H9 (cell line): ENCODE data around the gene CCNI2. TPM values are rescaled to one million over a fixed set of nuclear protein-coding genes. Genes with fewer than 3 reads are reported as not detected.

Experiments used
- DNase-seq: peaks from one replicate; pipeline ENCODE4 v3.0.0-alpha.2; 2017
- H2AFZ ChIP-seq: one replicate; pipeline ENCODE4 v1.6.1; 2013; ENCODE audit warnings: mild to moderate bottlenecking, low read length, control low read depth, moderate library complexity
- H2AK5ac ChIP-seq: 2 replicates; pipeline ENCODE4 v1.6.1; 2013; ENCODE audit warnings: low read length, control low read depth, mixed read lengths; ENCODE audit not compliant: insufficient read length
- H2BK120ac ChIP-seq: one replicate; pipeline ENCODE4 v1.6.1; 2013; ENCODE audit warnings: low read depth, mild to moderate bottlenecking, low read length, control low read depth, inconsistent platforms; ENCODE audit not compliant: poor library complexity, severe bottlenecking
- H2BK12ac ChIP-seq: 2 replicates; pipeline ENCODE4 v1.6.1; 2013; ENCODE audit warnings: low read length, control low read depth, mixed read lengths, low read depth; ENCODE audit not compliant: insufficient read length
- H2BK15ac ChIP-seq: 2 replicates; pipeline ENCODE4 v1.6.1; 2013; ENCODE audit warnings: low read depth, low read length, control low read depth
- H2BK20ac ChIP-seq: one replicate; pipeline ENCODE4 v1.6.1; 2013; ENCODE audit warnings: low read depth, mild to moderate bottlenecking, low read length, control low read depth, inconsistent platforms; ENCODE audit not compliant: poor library complexity, severe bottlenecking
- H2BK5ac ChIP-seq: 2 replicates; pipeline ENCODE4 v1.6.1; 2013; ENCODE audit warnings: low read length, control low read depth, mixed read lengths; ENCODE audit not compliant: insufficient read length
- H3K14ac ChIP-seq: 2 replicates; pipeline ENCODE4 v1.6.1; 2013; ENCODE audit warnings: low read length, control low read depth; ENCODE audit not compliant: insufficient read depth
- H3K18ac ChIP-seq: 2 replicates; pipeline ENCODE4 v1.6.1; 2013; ENCODE audit warnings: low read depth, mild to moderate bottlenecking, mixed read lengths, low read length, control low read depth; ENCODE audit not compliant: insufficient read length
- H3K23ac ChIP-seq: 2 replicates; pipeline ENCODE4 v1.6.1; 2013; ENCODE audit warnings: low read length, control low read depth, mixed read lengths, low read depth; ENCODE audit not compliant: insufficient read length
- H3K23me2 ChIP-seq: 2 replicates; pipeline ENCODE4 v1.6.1; 2013; ENCODE audit warnings: low read depth, mild to moderate bottlenecking, mixed read lengths, low read length, control low read depth; ENCODE audit not compliant: insufficient read length, poor library complexity, severe bottlenecking
- H3K27ac ChIP-seq: 2 replicates; pipeline ENCODE4 v1.5.1; 2013; ENCODE audit warnings: low read length, control low read depth, mixed read lengths, low read depth; ENCODE audit not compliant: insufficient read length
- H3K27me3 ChIP-seq: 2 replicates; pipeline ENCODE4 v1.6.1; 2013; ENCODE audit warnings: low read length, control low read depth, inconsistent platforms; ENCODE audit not compliant: insufficient read depth
- H3K4ac ChIP-seq: 2 replicates; pipeline ENCODE4 v1.6.1; 2013; ENCODE audit warnings: low read depth, mild to moderate bottlenecking, control low read depth, inconsistent platforms, low read length, moderate library complexity
- H3K4me1 ChIP-seq: 2 replicates; pipeline ENCODE4 v1.6.1; 2013; ENCODE audit warnings: low read length, control low read depth, inconsistent platforms; ENCODE audit not compliant: insufficient read depth
- H3K4me2 ChIP-seq: 2 replicates; pipeline ENCODE4 v1.6.1; 2013; ENCODE audit warnings: low read length, control low read depth, mixed read lengths; ENCODE audit not compliant: insufficient read length, insufficient read depth
- H3K56ac ChIP-seq: 2 replicates; pipeline ENCODE4 v1.6.1; 2013; ENCODE audit warnings: low read depth, mild to moderate bottlenecking, mixed read lengths, low read length, control low read depth; ENCODE audit not compliant: insufficient read length
- H3K79me1 ChIP-seq: 2 replicates; pipeline ENCODE4 v1.6.1; 2013; ENCODE audit warnings: low read depth, mild to moderate bottlenecking, moderate library complexity, low read length, control low read depth, inconsistent platforms; ENCODE audit not compliant: insufficient read depth, poor library complexity, severe bottlenecking
- H3K79me2 ChIP-seq: 2 replicates; pipeline ENCODE4 v1.6.1; 2013; ENCODE audit warnings: low read length, control low read depth, inconsistent platforms; ENCODE audit not compliant: insufficient read depth
- H3K9ac ChIP-seq: 2 replicates; pipeline ENCODE4 v1.6.1; 2013; ENCODE audit warnings: low read length, control low read depth, mixed read lengths; ENCODE audit not compliant: insufficient read length; ENCODE audit errors: extremely low read depth
- H3K9me3 ChIP-seq: one replicate; pipeline ENCODE4 v1.6.1; 2013; ENCODE audit warnings: low read depth, low read length, inconsistent platforms; ENCODE audit not compliant: control insufficient read depth
- H3T11ph ChIP-seq: one replicate; pipeline ENCODE4 v1.6.1; 2013; ENCODE audit warnings: mild to moderate bottlenecking, low read length, control low read depth, inconsistent platforms
- H4K20me1 ChIP-seq: one replicate; pipeline ENCODE4 v1.6.1; 2013; ENCODE audit not compliant: control insufficient read depth, insufficient read length, insufficient read depth
- H4K5ac ChIP-seq: 2 replicates; pipeline ENCODE4 v1.6.1; 2013; ENCODE audit warnings: low read depth, mild to moderate bottlenecking, mixed read lengths, low read length, control low read depth; ENCODE audit not compliant: insufficient read length
- H4K8ac ChIP-seq: replicated peaks from 2 replicates; pipeline ENCODE4 v1.6.1; 2013; ENCODE audit warnings: low read length, control low read depth, mixed read lengths, low read depth; ENCODE audit not compliant: insufficient read length
- H4K91ac ChIP-seq: 2 replicates; pipeline ENCODE4 v1.6.1; 2013; ENCODE audit warnings: low read depth, mild to moderate bottlenecking, moderate library complexity, mixed read lengths, low read length, control low read depth; ENCODE audit not compliant: insufficient read length
- H3K27ac Mint-ChIP-seq, 3 experiments: 2 replicates in 2 of 3; 3 replicates in 1 of 3; pipeline ENCODE4 v1.8.0; 2020 to 2021; ENCODE audit warnings: mixed read lengths in 3 of 3, mild to moderate bottlenecking in 1 of 3, moderate library complexity in 1 of 3
- H3K27me3 Mint-ChIP-seq: 2 replicates; pipeline ENCODE4 v1.8.0; 2021; ENCODE audit warnings: low read depth, mild to moderate bottlenecking, moderate library complexity, mixed read lengths
- H3K36me3 Mint-ChIP-seq, 3 experiments: 2 replicates in 2 of 3; 3 replicates in 1 of 3; pipeline ENCODE4 v1.8.0; 2020 to 2021; ENCODE audit warnings: low read depth in 3 of 3, mixed read lengths in 3 of 3; ENCODE audit not compliant: insufficient read depth in 1 of 3
- H3K4me1 Mint-ChIP-seq, 2 experiments: 2 replicates each; pipeline ENCODE4 v1.8.0; 2020; ENCODE audit warnings: mixed read lengths in 2 of 2
- H3K4me3 Mint-ChIP-seq, 2 experiments: 2 replicates in 1 of 2; 3 replicates in 1 of 2; pipeline ENCODE4 v1.8.0; 2020 to 2021; ENCODE audit warnings: mild to moderate bottlenecking in 2 of 2, mixed read lengths in 2 of 2, moderate library complexity in 1 of 2
- H3K9me3 Mint-ChIP-seq, 2 experiments: 2 replicates in 1 of 2; 3 replicates in 1 of 2; pipeline ENCODE4 v1.8.0; 2020; ENCODE audit warnings: mild to moderate bottlenecking in 2 of 2, mixed read lengths in 2 of 2, moderate library complexity in 1 of 2
- WGBS: extraction: QIAGEN DNeasy Blood & Tissue Kit; methylation state at CpG from one replicate; pipeline ENCODE4 v1.1.7; 2013; ENCODE audit warnings: missing lambda C conversion rate, low lambda C conversion rate, mixed read lengths; ENCODE audit not compliant: insufficient read length; ENCODE audit errors: extremely low coverage; 5-methylcytosine and 5-hydroxymethylcytosine counted together
- total RNA-seq: library from RNA; stranded (reverse); gene quantifications from 2 replicates; pipeline ENCODE4 v1.2.1, GENCODE V29; 2021
- TF ChIP-seq, protein P1 (sequence below): fragments of 200-600 bp; sonication (generic); conservative IDR thresholded peaks from 3 replicates; pipeline ENCODE4 v1.8.0; 2021; ENCODE audit warnings: antibody characterized with exemption, mild to moderate bottlenecking

CCNI2 gene
- total RNA-seq, 1 experiment from 2014 or later: 0.57 TPM

DNA sequence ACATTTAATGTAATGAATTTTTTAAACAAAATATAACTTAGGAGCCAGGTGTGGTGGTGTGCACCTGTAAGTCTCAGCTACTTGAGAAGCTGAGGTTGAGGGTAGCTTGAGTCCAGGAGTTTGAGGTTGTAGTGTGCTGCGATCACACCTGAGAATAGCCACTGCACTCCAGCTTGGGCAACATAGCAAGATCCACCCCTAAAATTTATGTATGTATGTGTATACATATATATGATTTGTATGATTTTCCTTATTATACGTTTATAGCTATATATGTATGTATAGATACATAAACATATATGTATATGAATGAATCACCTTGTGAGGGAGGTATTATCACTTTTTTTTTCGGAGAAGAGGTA lies 653 bp upstream of the CCNI2 start:
- Histone ChIP-seq H2BK120ac (no peak overlapping the region), H3K4ac (no peak overlapping the region), H2BK12ac (no peak overlapping the region), H2AFZ (no peak overlapping the region), H3K79me1 (no peaks in the 10 kb centered on the region), H3K27me3 (peaks cover 16% of the 10 kb centered on the region; the same call in 1 of the 2 replicates), H4K8ac (no peak overlapping the region), H3K9me3 (no peaks in the 10 kb centered on the region), H2BK20ac (no peak overlapping the region), H3K9ac (no peak overlapping the region), H3K4me2 (peak overlapping the region; percentile 23), H3T11ph (no peak overlapping the region), H4K5ac (no peak overlapping the region), H3K56ac (no peak overlapping the region), H3K18ac (no peak overlapping the region), H3K14ac (no peak overlapping the region), H3K23ac (no peak overlapping the region), H4K20me1 (no peaks in the 10 kb centered on the region), H2AK5ac (no peak overlapping the region), H2BK5ac (no peak overlapping the region), H3K4me1 (no peaks in the 10 kb centered on the region), H4K91ac (no peak overlapping the region), H3K23me2 (peaks cover 6% of the 10 kb centered on the region), H3K79me2 (no peaks in the 10 kb centered on the region), H3K27ac (no peak overlapping the region), H2BK15ac (no peak overlapping the region)
- no peak for DNase-seq
- Mint-ChIP-seq H3K4me1 (peaks cover 0 to 3% of the 10 kb centered on the region in 2 experiments; a peak in 1 of 4 replicates), H3K27me3 (peaks cover 69% of the 10 kb centered on the region), H3K27ac (no peak overlapping the region), H3K9me3 (peaks cover 0 to 7% of the 10 kb centered on the region in 2 experiments; a peak in 1 of 5 replicates), H3K36me3 (no peaks in the 10 kb centered on the region; a peak in 1 of 7 replicates), H3K4me3 (peak overlapping the region; percentile 49 to 82; a peak in 4 of 5 replicates)
- TF ChIP-seq, protein P1, sequence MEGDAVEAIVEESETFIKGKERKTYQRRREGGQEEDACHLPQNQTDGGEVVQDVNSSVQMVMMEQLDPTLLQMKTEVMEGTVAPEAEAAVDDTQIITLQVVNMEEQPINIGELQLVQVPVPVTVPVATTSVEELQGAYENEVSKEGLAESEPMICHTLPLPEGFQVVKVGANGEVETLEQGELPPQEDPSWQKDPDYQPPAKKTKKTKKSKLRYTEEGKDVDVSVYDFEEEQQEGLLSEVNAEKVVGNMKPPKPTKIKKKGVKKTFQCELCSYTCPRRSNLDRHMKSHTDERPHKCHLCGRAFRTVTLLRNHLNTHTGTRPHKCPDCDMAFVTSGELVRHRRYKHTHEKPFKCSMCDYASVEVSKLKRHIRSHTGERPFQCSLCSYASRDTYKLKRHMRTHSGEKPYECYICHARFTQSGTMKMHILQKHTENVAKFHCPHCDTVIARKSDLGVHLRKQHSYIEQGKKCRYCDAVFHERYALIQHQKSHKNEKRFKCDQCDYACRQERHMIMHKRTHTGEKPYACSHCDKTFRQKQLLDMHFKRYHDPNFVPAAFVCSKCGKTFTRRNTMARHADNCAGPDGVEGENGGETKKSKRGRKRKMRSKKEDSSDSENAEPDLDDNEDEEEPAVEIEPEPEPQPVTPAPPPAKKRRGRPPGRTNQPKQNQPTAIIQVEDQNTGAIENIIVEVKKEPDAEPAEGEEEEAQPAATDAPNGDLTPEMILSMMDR: no peak
- no CpG with 5 or more reads among the region's 3 CpGs for WGBS
